Progenitor cell of endocrine pancreas (in vitro differentiated cells): ENCODE results near the gene BRD1. TPM values are rescaled to one million over a fixed set of nuclear protein-coding genes. Genes with fewer than 3 reads are reported as not detected.

Experiments
- DNase-seq: peaks from one replicate; pipeline ENCODE4 v3.0.0; 2021; ENCODE audit warnings: low spot score; ENCODE audit not compliant: unreplicated experiment
- H3K27ac Mint-ChIP-seq: 2 replicates; pipeline ENCODE4 v1.8.0; 2021; ENCODE audit warnings: mild to moderate bottlenecking, moderate library complexity, mixed read lengths
- H3K27me3 Mint-ChIP-seq: 2 replicates; pipeline ENCODE4 v1.8.0; 2021; ENCODE audit warnings: mixed read lengths
- H3K36me3 Mint-ChIP-seq: 2 replicates; pipeline ENCODE4 v1.8.0; 2022; ENCODE audit warnings: mixed read lengths; ENCODE audit not compliant: insufficient read depth
- H3K4me1 Mint-ChIP-seq: 2 replicates; pipeline ENCODE4 v1.8.0; 2021; ENCODE audit warnings: low read depth, mixed read lengths
- H3K4me3 Mint-ChIP-seq: 2 replicates; pipeline ENCODE4 v1.8.0; 2021; ENCODE audit warnings: low read depth, mild to moderate bottlenecking, moderate library complexity, mixed read lengths
- H3K9me3 Mint-ChIP-seq: 2 replicates; pipeline ENCODE4 v1.8.0; 2021; ENCODE audit warnings: low read depth, mixed read lengths
- CTCF ChIP-seq: fragments of 200-600 bp; sonication (generic); IDR thresholded peaks from one replicate; pipeline ENCODE4 v1.5.0; 2021; ENCODE audit warnings: antibody characterized with exemption, mild to moderate bottlenecking; ENCODE audit not compliant: unreplicated experiment
- total RNA-seq: library from RNA; stranded (reverse); gene quantifications from 2 replicates; pipeline ENCODE4 v1.2.1, GENCODE V29; 2021

Gene BRD1
- total RNA-seq, 1 donor from 2014 or later, result 65.7 TPM

GRCh38 chr22:49869845-49870712, 42.4 kb upstream of the BRD1 start:
- Mint-ChIP-seq H3K27ac (no peak overlapping the region), H3K4me1 (no peaks in the 10 kb centered on the region), H3K4me3 (no peak overlapping the region), H3K27me3 (no peaks in the 10 kb centered on the region), H3K36me3 (peaks cover 66% of the 10 kb centered on the region), H3K9me3 (peaks cover 46% of the 10 kb centered on the region)
- DNase-seq, result no peak
- no peak for TF ChIP-seq CTCF

- H3K9me3 Mint-ChIP-seq, result peaks cover 44% of the 10 kb centered on the region
- H3K27me3 Mint-ChIP-seq, result no peaks in the 10 kb centered on the region
- no peaks in the 10 kb centered on the region for H3K4me1 Mint-ChIP-seq
- H3K4me3 Mint-ChIP-seq, result no peak overlapping the region
- DNase-seq, result no peak
- peaks cover 66% of the 10 kb centered on the region for H3K36me3 Mint-ChIP-seq
- no peak for TF ChIP-seq CTCF
- peak overlapping the region; percentile 42 for H3K27ac Mint-ChIP-seq
These were observed 41.6 kb upstream of the BRD1 start for GRCh38 chr22:49869086-49869830.

GRCh38 chr22:49867303-49868265, 39.9 kb upstream of the BRD1 start:
- Mint-ChIP-seq H3K36me3 (peaks cover 63% of the 10 kb centered on the region), H3K27ac (no peak overlapping the region)

GRCh38 chr22:49866646-49867045, 39.0 kb upstream of the BRD1 start:
- peaks cover 63% of the 10 kb centered on the region for H3K36me3 Mint-ChIP-seq
- TF ChIP-seq CTCF, result no peak

More at GRCh38 chr22:49867303-49868265, 39.9 kb upstream of the BRD1 start:
- no peak for DNase-seq
- TF ChIP-seq CTCF, result no peak
- Mint-ChIP-seq H3K4me1 (no peaks in the 10 kb centered on the region), H3K27me3 (no peaks in the 10 kb centered on the region), H3K4me3 (no peak overlapping the region), H3K9me3 (peaks cover 41% of the 10 kb centered on the region)

More at GRCh38 chr22:49866646-49867045, 39.0 kb upstream of the BRD1 start:
- no peak overlapping the region for H3K27ac Mint-ChIP-seq
- H3K4me1 Mint-ChIP-seq, result peaks cover 2% of the 10 kb centered on the region
- no peak for DNase-seq
- no peak overlapping the region for H3K4me3 Mint-ChIP-seq
- peaks cover 41% of the 10 kb centered on the region for H3K9me3 Mint-ChIP-seq
- H3K27me3 Mint-ChIP-seq, result no peaks in the 10 kb centered on the region
